Gastroesophageal sphincter (tissue), 2 donors: Measurements from ENCODE around the gene VSTM2L.

Experiments used
- EP300 ChIP-seq: sonication (generic); formaldehyde crosslinking; IDR thresholded peaks from one replicate; pipeline ENCODE4 v1.6.1; 2017; ENCODE audit warnings: antibody characterized with exemption, mild to moderate bottlenecking
- POLR2A ChIP-seq, 2 donors: fragments of 450-650 bp; IDR thresholded peaks; one replicate each; pipeline ENCODE4 v1.6.1; 2017; ENCODE audit warnings: antibody characterized with exemption in 2 of 2, mild to moderate bottlenecking in 2 of 2, moderate library complexity in 1 of 2

DNA sequence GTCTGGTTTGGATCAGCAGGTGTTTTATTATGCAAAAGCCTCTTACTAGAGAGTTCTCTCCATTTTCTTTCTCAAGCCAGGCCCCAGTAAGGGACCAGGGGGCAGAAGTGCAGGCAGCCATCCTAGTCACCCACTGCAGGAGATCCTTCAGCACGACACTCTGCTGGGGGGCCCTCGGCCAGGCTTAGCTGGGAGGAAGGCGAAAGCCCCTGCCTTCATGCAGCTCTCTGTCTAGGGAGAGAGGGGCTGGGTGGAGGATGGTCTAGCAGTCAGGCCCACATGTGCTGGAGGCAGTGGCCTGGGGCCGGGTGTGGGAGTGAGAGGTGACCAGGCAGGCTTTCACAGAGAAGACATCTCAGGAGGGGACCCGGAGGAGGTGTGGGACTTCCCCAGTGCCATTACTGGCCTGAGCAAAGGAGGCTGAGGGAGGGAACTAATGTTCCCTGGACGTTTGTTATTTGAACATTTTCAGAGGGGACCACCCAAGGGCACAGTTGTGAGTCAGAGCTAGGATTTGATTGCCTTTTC is 33.5 kb upstream of the VSTM2L start:
- no peak for TF ChIP-seq POLR2A (IDR thresholded peaks at IDR 0.05)
- no peak for TF ChIP-seq EP300
